ENCODE results near the gene ETDB.
"Not testable (repeated sequence)": the region's sequence is repeated elsewhere in the genome, so short reads cannot be mapped to it uniquely, and the experiment has no call there.

The ETDB gene

DNA sequence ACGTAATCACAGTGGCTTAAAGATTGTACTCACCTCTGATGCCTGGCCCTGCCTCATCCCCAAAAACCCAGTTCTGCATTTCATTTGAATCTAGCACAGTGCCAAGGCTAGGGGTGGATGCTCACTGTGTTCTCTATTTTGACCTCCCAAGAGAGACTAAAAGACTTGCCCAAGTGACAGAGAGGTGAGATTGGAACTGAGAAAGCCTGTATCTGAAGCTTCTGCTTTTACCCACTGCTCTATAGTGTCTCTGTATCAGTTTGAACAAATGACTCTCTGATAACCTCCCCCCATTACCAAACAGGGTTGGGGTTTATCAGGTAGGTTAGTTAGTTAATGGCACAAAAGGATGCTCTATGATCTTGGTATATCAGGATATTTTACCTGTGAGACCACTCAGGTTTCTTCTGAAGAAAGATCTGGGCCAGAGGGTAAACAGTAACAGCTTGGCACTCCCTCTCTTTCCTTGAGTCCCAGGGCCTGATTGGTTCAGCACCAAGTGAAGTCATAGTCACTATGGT lies at the start of gene ETDB:
Gene ETDB, minus strand, starts transcription at position 471 of the 521 bp plus-strand sequence. CDS start 1,265 bp downstream, outside the sequence.
- DNase-seq (ENCODE audit: low read depth in 2 of 2) = not testable (repeated sequence)

DNA sequence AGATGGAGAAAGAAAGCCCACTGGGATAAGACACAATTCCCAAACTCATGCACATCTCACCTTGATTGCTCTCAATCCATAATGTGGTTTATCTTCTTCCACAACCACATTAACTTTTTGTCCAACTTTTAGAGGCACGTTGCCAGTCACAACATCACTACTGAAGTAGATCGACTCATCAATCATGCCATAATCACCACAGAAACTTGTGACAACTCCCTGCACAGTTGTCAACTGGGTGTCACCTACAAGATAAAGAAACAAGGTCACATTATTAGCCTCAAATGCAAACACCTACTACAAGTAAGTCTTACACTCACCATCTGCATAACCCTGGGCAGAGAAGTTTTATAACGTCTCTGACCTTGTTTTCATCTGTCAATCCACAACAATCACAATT lies 49.2 kb upstream of the ETDB start:
- not testable (repeated sequence) for DNase-seq (ENCODE audit: low read depth in 2 of 2)

- DNase-seq (ENCODE audit: low read depth in 2 of 2) = no peak
These were observed 48.2 kb upstream of the ETDB start for GRCh38 chrX:135168486-135168885.

DNA sequence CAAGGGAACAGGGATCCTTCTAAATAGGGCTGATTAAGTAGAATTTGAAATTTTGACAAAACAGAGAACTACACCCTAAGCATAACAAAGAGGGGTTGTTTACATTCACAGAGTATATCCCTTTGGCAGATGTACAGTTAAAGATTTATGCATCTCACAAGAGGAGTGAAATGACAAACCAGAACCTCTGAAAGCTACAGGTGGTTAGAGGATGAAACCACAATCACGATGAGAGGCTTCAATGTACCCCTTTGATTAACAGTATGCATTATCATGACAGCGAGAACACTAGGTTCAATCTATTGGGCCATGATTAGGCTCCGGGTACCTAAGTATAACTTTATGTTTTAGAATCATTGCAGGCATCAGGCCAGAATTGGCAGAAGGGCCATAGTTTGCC lies 34.4 kb upstream of the ETDB start:
- DNase-seq (ENCODE audit: low read depth in 2 of 2) = not testable (repeated sequence)

GRCh38 chrX:135126145-135126544 lies 5.8 kb upstream of the ETDB start:
- DNase-seq (ENCODE audit: low read depth in 2 of 2) = not testable (repeated sequence)

GRCh38 chrX:135116064-135116463 lies 4.3 kb downstream of the ETDB start:
- DNase-seq (ENCODE audit: low read depth in 2 of 2) = not testable (repeated sequence)

DNA sequence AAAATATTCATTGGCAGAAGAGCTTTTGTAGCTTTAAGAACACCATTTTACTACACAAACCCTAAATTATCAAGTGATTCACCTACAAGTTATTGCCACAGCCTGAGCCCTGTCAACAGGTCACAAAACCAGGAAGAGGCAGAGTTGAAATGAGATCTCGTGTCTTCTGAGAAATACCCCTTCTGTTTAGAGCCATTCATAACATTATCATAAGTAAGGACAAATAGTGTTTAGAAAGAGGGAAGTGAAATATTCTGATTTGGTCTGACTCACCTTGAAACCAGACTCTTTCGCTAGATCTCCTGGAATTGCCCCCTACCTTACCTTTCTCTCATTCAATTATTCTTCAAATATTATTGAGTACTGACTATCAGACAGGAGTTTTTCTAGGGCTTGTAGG lies 5.9 kb downstream of the ETDB start:
- no peak for DNase-seq (ENCODE audit: low read depth in 2 of 2)

DNA sequence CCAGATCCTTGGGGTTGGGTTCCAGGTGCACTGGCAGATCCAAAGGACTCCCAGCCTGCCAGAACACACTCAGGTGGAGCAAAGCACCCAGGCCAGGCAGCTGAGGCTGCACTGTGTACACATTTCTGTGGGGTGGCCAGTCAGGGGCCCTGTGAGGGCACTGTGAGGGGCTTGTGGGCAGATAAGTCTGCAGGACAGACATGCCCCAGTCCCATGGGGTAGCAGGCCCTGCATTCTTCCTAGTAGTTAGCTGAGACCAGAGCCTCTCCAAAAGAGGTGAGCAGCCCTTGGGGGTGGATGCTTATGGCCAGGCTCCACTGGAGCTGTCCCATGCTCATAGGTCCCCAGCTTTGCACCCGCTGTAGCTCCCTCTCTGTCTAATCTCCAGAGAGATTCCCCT lies 7.6 kb downstream of the ETDB start:
- no peak for DNase-seq (ENCODE audit: low read depth in 2 of 2)

GRCh38 chrX:135112096-135112729 lies 8.1 kb downstream of the ETDB start:
- DNase-seq (ENCODE audit: low read depth in 2 of 2) = no peak

- DNase-seq (ENCODE audit: low read depth in 2 of 2) = no peak
These were observed 10.8 kb downstream of the ETDB start for GRCh38 chrX:135109554-135109953.

DNA sequence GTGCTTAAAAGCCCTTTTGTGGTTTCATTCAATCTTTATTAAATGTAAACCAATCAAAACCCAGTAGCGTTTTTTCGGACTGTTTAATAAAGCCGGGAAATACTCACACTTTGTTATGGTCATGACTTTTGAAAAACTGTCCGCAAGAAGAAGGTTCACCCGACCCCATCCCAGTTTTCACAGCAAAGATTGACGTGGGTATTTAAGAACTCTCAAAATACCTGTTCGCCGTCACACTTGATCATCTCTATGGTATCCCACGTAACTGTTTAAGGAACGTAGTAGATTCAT lies 20.9 kb downstream of the ETDB start:
- DNase-seq (ENCODE audit: low read depth in 2 of 2) = no peak

GRCh38 chrX:135097196-135097744 lies 23.1 kb downstream of the ETDB start:
- not testable (repeated sequence) for DNase-seq (ENCODE audit: low read depth in 2 of 2)

GRCh38 chrX:135095715-135096114 lies 24.6 kb downstream of the ETDB start:
- no peak for DNase-seq (ENCODE audit: low read depth in 2 of 2)

- no peak for DNase-seq (ENCODE audit: low read depth in 2 of 2)
These were observed 25.6 kb downstream of the ETDB start for GRCh38 chrX:135094726-135095125.

DNA sequence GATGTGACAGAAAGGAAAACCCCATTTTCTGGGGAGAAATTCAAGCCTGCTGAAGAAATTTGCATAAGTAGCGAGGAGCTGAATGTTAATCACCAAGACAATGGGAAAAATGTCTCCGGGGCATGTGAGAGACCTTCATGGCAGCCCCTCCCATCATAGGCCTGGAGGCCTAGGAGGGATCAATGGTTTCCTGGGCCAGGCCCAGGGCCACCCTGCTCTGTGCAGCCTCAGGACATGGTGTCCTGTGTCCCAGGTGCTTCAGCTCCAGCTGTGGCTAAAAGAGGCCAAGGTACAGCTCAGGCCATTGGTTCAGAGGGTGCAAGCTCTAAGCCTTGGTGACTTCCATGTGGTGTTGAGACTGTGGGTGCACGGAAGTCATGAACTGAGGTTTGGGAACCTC lies 31.2 kb downstream of the ETDB start:
- no peak for DNase-seq (ENCODE audit: low read depth in 2 of 2)

DNA sequence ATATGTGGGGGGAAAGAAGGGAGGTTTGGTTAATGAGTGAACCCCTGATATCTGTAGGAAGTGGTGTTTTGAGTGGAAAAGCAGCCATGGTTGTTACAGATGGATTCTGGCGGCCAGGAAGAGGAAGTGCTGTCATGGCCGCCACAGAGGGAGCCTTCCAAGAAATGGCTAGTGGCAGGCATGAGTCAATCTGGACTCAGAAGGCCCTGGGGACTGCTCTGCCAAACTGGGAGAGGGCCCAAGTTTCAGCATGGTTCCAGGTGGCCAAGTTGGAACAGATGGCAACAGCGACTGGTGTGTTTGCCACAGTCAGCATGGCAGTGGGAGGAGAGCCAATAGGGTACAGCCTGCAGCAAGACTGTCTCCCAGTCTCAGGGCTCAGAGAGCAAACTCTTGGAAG lies 32.5 kb downstream of the ETDB start:
- DNase-seq (ENCODE audit: low read depth in 2 of 2) = no peak

DNA sequence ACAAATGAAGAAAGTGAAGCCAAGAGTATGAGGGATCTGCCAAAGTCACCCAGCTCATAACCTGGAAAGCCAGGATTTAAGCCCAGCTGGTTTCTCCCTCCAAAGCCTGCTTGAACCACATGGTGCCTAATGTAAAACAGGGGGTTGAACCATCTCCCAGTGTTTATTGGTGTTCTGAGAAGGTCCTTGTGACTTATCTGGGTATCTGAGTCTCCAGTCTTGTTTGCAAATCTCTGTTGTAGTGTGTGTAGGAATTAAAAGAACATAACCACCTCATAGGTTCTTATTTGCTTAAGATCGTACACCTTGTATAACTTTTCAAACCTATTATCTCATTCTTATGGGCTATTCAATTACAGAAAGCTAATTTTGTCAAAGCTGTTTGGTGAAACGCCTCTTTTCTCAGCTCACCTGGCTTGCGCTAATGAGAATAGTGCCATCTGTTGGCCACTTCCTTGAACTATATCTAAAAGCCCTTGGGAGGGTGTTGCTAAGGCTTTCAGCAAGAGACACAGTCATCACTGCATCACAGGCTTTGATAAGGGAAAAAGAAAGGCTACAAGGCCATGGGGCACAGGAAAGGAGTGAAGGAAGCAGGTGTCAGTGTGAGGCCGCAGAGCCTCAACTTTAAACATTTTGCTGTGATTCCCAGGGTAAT lies 34.0 kb downstream of the ETDB start:
- no peak for DNase-seq (ENCODE audit: low read depth in 2 of 2)

DNA sequence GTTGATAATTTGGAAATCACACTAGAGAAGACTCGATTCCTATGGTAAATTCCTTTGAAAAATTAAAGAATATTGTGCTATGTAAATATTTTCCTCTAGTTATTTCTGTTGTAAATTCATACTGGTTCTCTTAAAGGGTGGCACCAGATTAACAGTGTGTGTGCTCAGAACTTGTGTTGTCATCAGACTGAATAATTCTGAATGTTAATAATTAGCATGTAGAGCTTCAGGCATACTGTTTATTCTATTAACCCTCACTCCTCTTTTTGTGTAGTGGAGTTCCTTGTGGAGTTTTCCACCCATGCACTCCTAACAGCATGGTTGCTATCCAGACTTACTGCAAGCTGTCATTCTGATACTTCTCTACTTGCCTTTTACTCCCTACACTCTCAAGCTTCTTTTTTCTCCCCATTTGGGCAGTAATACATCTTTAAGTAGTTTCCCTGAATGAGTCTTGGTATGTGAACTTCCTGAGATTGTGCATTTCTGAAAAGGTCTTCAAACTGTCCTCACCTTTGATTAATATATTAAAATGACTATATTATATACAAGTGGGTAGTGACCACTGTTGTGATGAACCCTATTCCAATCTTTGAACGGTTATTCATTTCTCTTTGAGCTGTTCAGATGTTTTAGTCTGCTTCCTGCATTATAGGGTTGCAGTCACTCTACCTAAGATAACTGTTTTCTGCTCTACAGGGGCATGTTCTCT lies 38.5 kb downstream of the ETDB start:
- DNase-seq (ENCODE audit: low read depth in 2 of 2) = no peak
